HepG2 (cell line): ENCODE measurements around the gene MREG. TPM values are rescaled to one million over a fixed set of nuclear protein-coding genes. Genes with fewer than 3 reads are reported as not detected.

Source experiments
- ATF1 ChIP-seq: IDR thresholded peaks from 2 replicates; pipeline ENCODE4 v1.6.1; 2016; ENCODE audit warnings: mild to moderate bottlenecking, control low read depth
- HBP1 ChIP-seq: IDR thresholded peaks from 2 replicates; pipeline ENCODE4 v1.6.1; 2016; ENCODE audit warnings: low read depth, control low read depth
- HINFP ChIP-seq: sonication (generic); formaldehyde crosslinking; IDR thresholded peaks from 2 replicates; pipeline ENCODE4 v1.4.0; 2020; ENCODE audit warnings: low read depth, mild to moderate bottlenecking, missing genetic modification reagents
- HOMEZ ChIP-seq: IDR thresholded peaks from 2 replicates; pipeline ENCODE4 v1.6.1; 2016; ENCODE audit warnings: low read depth
- KDM3A ChIP-seq: IDR thresholded peaks from 2 replicates; pipeline ENCODE4 v1.6.1; 2018; ENCODE audit warnings: low read depth, missing compliant biosample characterization
- MIER2 ChIP-seq: IDR thresholded peaks from 2 replicates; pipeline ENCODE4 v1.6.1; 2016; ENCODE audit warnings: missing biosample characterization, missing genetic modification reagents
- MXD3 ChIP-seq: IDR thresholded peaks from 2 replicates; pipeline ENCODE4 v1.6.1; 2016; ENCODE audit warnings: mild to moderate bottlenecking, missing biosample characterization, missing genetic modification reagents
- NFYC ChIP-seq: IDR thresholded peaks from 2 replicates; pipeline ENCODE4 v1.6.1; 2016; ENCODE audit warnings: missing genetic modification reagents, missing compliant biosample characterization
- NR2F2 ChIP-seq: IDR thresholded peaks from 2 replicates; pipeline ENCODE4 v1.6.1; 2012; ENCODE audit warnings: low read depth, inconsistent platforms, borderline replicate concordance
- NR2F6 ChIP-seq, 2 experiments: IDR thresholded peaks; 2 replicates each; pipeline ENCODE4 v1.6.1; 2016; ENCODE audit warnings: antibody characterized with exemption in 1 of 2, mild to moderate bottlenecking in 1 of 2
- PHF5A ChIP-seq: IDR thresholded peaks from one replicate; pipeline ENCODE4 v1.6.1; 2018; ENCODE audit warnings: low read depth, missing genetic modification reagents; ENCODE audit not compliant: unreplicated experiment
- RBM22 ChIP-seq: fragments of 200-400 bp; formaldehyde crosslinking; optimal IDR thresholded peaks from 2 replicates; pipeline ENCODE3; 2017; ENCODE audit warnings: mild to moderate bottlenecking, low read length, moderate library complexity
- SIX1 ChIP-seq: sonication (generic); formaldehyde crosslinking; IDR thresholded peaks from 2 replicates; pipeline ENCODE4 v1.4.0; 2020; ENCODE audit warnings: missing genetic modification reagents, borderline replicate concordance
- SNAPC2 ChIP-seq: sonication (generic); formaldehyde crosslinking; IDR thresholded peaks from 2 replicates; pipeline ENCODE4 v1.8.1; 2022; ENCODE audit warnings: mild to moderate bottlenecking, missing genetic modification reagents
- TCF12 ChIP-seq, 2 experiments: fragments of 450-650 bp in 1 of 2; sonication (generic) in 1 of 2; formaldehyde crosslinking in 1 of 2; IDR thresholded peaks; 2 replicates each; pipeline versions ENCODE4 v1.6.1 to v1.8.0; 2017 to 2022; ENCODE audit warnings: antibody characterized with exemption in 1 of 2, mild to moderate bottlenecking in 1 of 2, missing genetic modification reagents in 1 of 2, moderate library complexity in 1 of 2
- THRA ChIP-seq: sonication (generic); formaldehyde crosslinking; IDR thresholded peaks from 2 replicates; pipeline ENCODE4 v1.4.0; 2020; ENCODE audit warnings: missing genetic modification reagents, borderline replicate concordance
- ZFP91 ChIP-seq: sonication (generic); formaldehyde crosslinking; IDR thresholded peaks from 2 replicates; pipeline ENCODE4 v1.9.0; 2022; ENCODE audit warnings: missing genetic modification reagents, mild to moderate bottlenecking, borderline replicate concordance
- ZNF543 ChIP-seq: sonication (generic); formaldehyde crosslinking; IDR thresholded peaks from 2 replicates; pipeline ENCODE4 v1.4.0; 2020; ENCODE audit warnings: mild to moderate bottlenecking, missing genetic modification reagents
- ZNF564 ChIP-seq: sonication (generic); formaldehyde crosslinking; IDR thresholded peaks from 2 replicates; pipeline ENCODE4 v1.8.1; 2023; ENCODE audit warnings: mild to moderate bottlenecking, missing genetic modification reagents
- ZNF83 ChIP-seq: sonication (generic); formaldehyde crosslinking; IDR thresholded peaks from 2 replicates; pipeline ENCODE4 v1.4.0; 2020; ENCODE audit warnings: missing genetic modification reagents, mild to moderate bottlenecking, borderline replicate concordance
- ZZZ3 ChIP-seq: sonication (generic); formaldehyde crosslinking; IDR thresholded peaks from 2 replicates; pipeline ENCODE4 v1.4.0; 2020; ENCODE audit warnings: missing genetic modification reagents, mild to moderate bottlenecking, borderline replicate concordance
- polyA plus RNA-seq, 8 experiments: library from polyadenylated mRNA; depleted of rRNA in 3 of 8; stranded (reverse) in 7 of 8; unstranded in 1 of 8; fragments of >200 nt; fragmentation: Illumina TruSeq in 4 of 8; extraction: Trizol in 4 of 8; gene quantifications; 2 replicates each; pipeline versions ENCODE4 v1.2.1 to v1.2.3, GENCODE V29; 2011 to 2016; ENCODE audit warnings: low read depth in 4 of 8, missing spikeins in 1 of 8, mixed read lengths in 1 of 8; ENCODE audit not compliant: insufficient read depth in 1 of 8
- total RNA-seq, 5 experiments: library from RNA; depleted of rRNA; stranded (reverse); fragments of >200 nt; fragmentation: Illumina TruSeq; extraction: Trizol; gene quantifications; 2 replicates each; pipeline ENCODE4 v1.2.3, GENCODE V29; 2016; ENCODE audit warnings: low read depth in 1 of 5

MREG gene
- total and polyA plus RNA-seq, 2 of the 13 experiments (the other 11 are each of a cell fraction or from before 2014, with no cell fraction given), result 7.5 to 23.3 TPM

- TF ChIP-seq HOMEZ (CRISPR knock-in tag), result 0 out of 2 replicates have a peak, but pooled peaks have one; percentile 0
- TF ChIP-seq ATF1 (CRISPR knock-in tag), result no peak
- TF ChIP-seq SIX1, result no peak
- TF ChIP-seq MIER2 (CRISPR knock-in tag), result no peak
- no peak for TF ChIP-seq HBP1
- no peak for TF ChIP-seq ZZZ3
- no peak for TF ChIP-seq RBM22
- no peak for TF ChIP-seq KDM3A
- no peak for TF ChIP-seq TCF12 (IDR thresholded peaks at IDR 0.05)
- peak; percentile 58; the same call in 1 of the 2 replicates for TF ChIP-seq TCF12 (CRISPR knock-in tag; IDR thresholded peaks at IDR 0.05)
- TF ChIP-seq ZFP91 (CRISPR knock-in tag), result no peak
- no peak for TF ChIP-seq PHF5A (CRISPR knock-in tag)
- TF ChIP-seq HINFP (CRISPR knock-in tag), result no peak
- no peak for TF ChIP-seq MXD3
- 0 out of 2 replicates have a peak, but pooled peaks have one; percentile 11 for TF ChIP-seq NR2F2
- TF ChIP-seq ZNF564 (CRISPR knock-in tag), result 0 out of 2 replicates have a peak, but pooled peaks have one; percentile 34
- TF ChIP-seq SNAPC2 (CRISPR knock-in tag), result no peak
- no peak for TF ChIP-seq NFYC (CRISPR knock-in tag)
- no peak for TF ChIP-seq ZNF543 (CRISPR knock-in tag)
- TF ChIP-seq ZNF83 (CRISPR knock-in tag), result no peak
- TF ChIP-seq NR2F6 (IDR thresholded peaks at IDR 0.05), result no peak
- TF ChIP-seq NR2F6 (CRISPR knock-in tag; IDR thresholded peaks at IDR 0.05), result no peak
- TF ChIP-seq THRA (CRISPR knock-in tag), result no peak
Measured at GRCh38 chr2:215919624-215920243, 93.6 kb downstream of the MREG start (continued).
